Stimulated activated CD8-positive, alpha-beta memory T cell treated with anti-CD3 and anti-CD28 coated beads, Interleukin-7, amount 100 ng/mL, for 48 hours (primary cell): ENCODE data around the gene CST7.
"Not testable (repeated sequence)": the region's sequence is repeated elsewhere in the genome, so short reads cannot be mapped to it uniquely, and the experiment has no call there.

Source experiments
- DNase-seq, 2 donors: peaks; one replicate each; pipeline ENCODE4 v3.0.0-alpha.2; 2020; ENCODE audit warnings: low read depth in 1 of 2; ENCODE audit errors: extremely low read depth in 1 of 2

The CST7 gene

GRCh38 chr20:24998631-24999445 is 49.8 kb downstream of the CST7 start:
- DNase-seq: no peak

- DNase-seq: no peak
Observed at GRCh38 chr20:24999568-24999967, 50.5 kb downstream of the CST7 start.

- DNase-seq: no peak
Observed at GRCh38 chr20:25000268-25000801, 51.3 kb downstream of the CST7 start.

GRCh38 chr20:25001323-25001722 is 52.3 kb downstream of the CST7 start:
- DNase-seq: not testable (repeated sequence)

GRCh38 chr20:25003002-25003401 is 53.9 kb downstream of the CST7 start:
- DNase-seq: no peak

- DNase-seq: no peak
Observed at GRCh38 chr20:25005220-25005619, 56.2 kb downstream of the CST7 start.

- DNase-seq: no peak
Observed at GRCh38 chr20:25005661-25006060, 56.6 kb downstream of the CST7 start.

- no peak for DNase-seq
Observed at GRCh38 chr20:25006431-25007167, 57.5 kb downstream of the CST7 start.

GRCh38 chr20:25007491-25008305 is 58.6 kb downstream of the CST7 start:
- DNase-seq: no peak

GRCh38 chr20:25008388-25009217 is 59.5 kb downstream of the CST7 start:
- DNase-seq: no peak
